ENCODE data around the gene IFI44.

GRCh38 chr1:78702426-78702825 lies 52.8 kb downstream of the IFI44 start:
- TF ChIP-seq EZH2 (IDR thresholded peaks at IDR 0.05) (no peak), CTCF (IDR thresholded peaks at IDR 0.05) (no peak)

Data from neural progenitor cell (in vitro differentiated cells).